GM19240 (cell line): ENCODE data around the gene SPEM2.

Source experiments
- DNase-seq: peaks from one replicate; pipeline ENCODE4 v3.0.0; 2011; ENCODE audit warnings: low spot score; ENCODE audit not compliant: insufficient read length

Gene SPEM2

GRCh38 chr17:7421186-7421585, 4.2 kb upstream of the SPEM2 start:
- no peak for DNase-seq

- DNase-seq = no peak
These were observed 1.7 kb upstream of the SPEM2 start for GRCh38 chr17:7423679-7424078.

GRCh38 chr17:7425756-7426155, 340 bp downstream of the SPEM2 start:
- no peak for DNase-seq

- no peak for DNase-seq
These were observed 917 bp downstream of the SPEM2 start for GRCh38 chr17:7426203-7426863.

GRCh38 chr17:7426896-7427489, 1.6 kb downstream of the SPEM2 start:
- no peak for DNase-seq

- no peak for DNase-seq
These were observed 2.1 kb downstream of the SPEM2 start for GRCh38 chr17:7427549-7427948.

- DNase-seq = no peak
These were observed 3.1 kb downstream of the SPEM2 start, which contains the start of gene SPEM3 for GRCh38 chr17:7428557-7428956. Gene SPEM3 (plus strand): TSS chr17:7428857. CDS start chr17:7428903, 46 bp downstream.

GRCh38 chr17:7429722-7430121, 4.3 kb downstream of the SPEM2 start:
- DNase-seq = no peak

- DNase-seq = no peak
These were observed 5.8 kb downstream of the SPEM2 start for GRCh38 chr17:7431231-7431630.

- no peak for DNase-seq
These were observed 6.9 kb downstream of the SPEM2 start for GRCh38 chr17:7432296-7432695.

- no peak for DNase-seq
These were observed 10.5 kb downstream of the SPEM2 start for GRCh38 chr17:7435676-7436555.

- DNase-seq = no peak
These were observed 11.3 kb downstream of the SPEM2 start for GRCh38 chr17:7436556-7437368.

GRCh38 chr17:7437369-7437863, 12.0 kb downstream of the SPEM2 start:
- DNase-seq = no peak

- no peak for DNase-seq
These were observed 12.7 kb downstream of the SPEM2 start for GRCh38 chr17:7437950-7438614.

GRCh38 chr17:7438656-7439460, 13.4 kb downstream of the SPEM2 start:
- DNase-seq = no peak

GRCh38 chr17:7439462-7440112, 14.2 kb downstream of the SPEM2 start, which contains the start of gene FGF11:
Gene FGF11 (plus strand): TSS chr17:7439512. CDS start chr17:7439621, 109 bp downstream.
- DNase-seq = no peak

GRCh38 chr17:7440113-7440833, 14.9 kb downstream of the SPEM2 start:
- DNase-seq = no peak

GRCh38 chr17:7440834-7441195, 15.4 kb downstream of the SPEM2 start:
- DNase-seq = no peak

GRCh38 chr17:7441266-7441665, 15.8 kb downstream of the SPEM2 start:
- DNase-seq = no peak
